GM11168 (cell line): Measurements from ENCODE around the gene USH2A.

Experiments used
- in situ Hi-C: fragments of 300-500 bp; cut with MboI; formaldehyde crosslinking; loops from one replicate; pipeline ENCODE4 v1.12.0; 2022; ENCODE audit warnings: low sequenced_read_pairs; ENCODE audit not compliant: unreplicated experiment

USH2A gene

DNA sequence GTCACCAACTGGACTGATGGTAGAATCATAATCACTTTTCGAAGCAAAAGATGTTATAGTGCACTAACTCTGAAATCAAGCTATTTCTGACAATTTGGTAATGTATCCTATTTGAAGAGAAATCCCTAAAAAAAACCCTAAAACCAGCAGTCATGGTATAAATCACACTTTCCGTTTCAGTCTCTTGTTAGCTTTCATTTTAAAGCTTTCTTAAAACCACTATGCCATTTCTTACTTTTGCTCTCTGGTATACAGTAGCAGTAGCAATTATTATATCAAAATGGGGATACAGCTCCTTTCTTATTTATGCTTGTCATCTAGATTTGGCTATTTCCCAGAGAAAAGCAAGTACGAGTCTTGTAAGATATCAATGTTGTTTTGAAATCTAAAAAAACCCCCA lies 532.8 kb downstream of the USH2A start:
- in situ Hi-C loops: no loop called here

GRCh38 chr1:215889871-215890270 lies 533.4 kb downstream of the USH2A start:
- in situ Hi-C loops: no loop called here

DNA sequence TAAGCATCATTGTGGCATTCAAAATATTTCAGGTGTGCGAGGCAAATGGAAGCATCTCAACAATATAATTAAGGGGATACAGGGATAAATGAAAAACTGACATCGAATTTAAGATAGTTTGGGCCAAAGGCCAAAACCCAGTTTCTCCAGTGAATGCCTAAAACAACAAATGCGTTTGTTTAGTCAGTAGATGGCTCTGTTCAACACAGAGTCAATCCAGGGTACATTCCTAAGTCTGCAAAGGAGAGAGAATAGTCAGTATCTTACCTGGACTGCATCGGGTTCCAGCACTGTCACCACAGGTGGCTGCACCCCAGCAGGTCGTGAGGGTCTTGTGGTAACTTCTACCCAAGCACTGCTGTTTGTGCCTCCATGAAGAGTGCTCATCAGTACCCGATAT lies 535.1 kb downstream of the USH2A start:
- in situ Hi-C loops: no loop called here

- in situ Hi-C loops: no loop called here
These were observed 535.6 kb downstream of the USH2A start for GRCh38 chr1:215887627-215888026.

DNA sequence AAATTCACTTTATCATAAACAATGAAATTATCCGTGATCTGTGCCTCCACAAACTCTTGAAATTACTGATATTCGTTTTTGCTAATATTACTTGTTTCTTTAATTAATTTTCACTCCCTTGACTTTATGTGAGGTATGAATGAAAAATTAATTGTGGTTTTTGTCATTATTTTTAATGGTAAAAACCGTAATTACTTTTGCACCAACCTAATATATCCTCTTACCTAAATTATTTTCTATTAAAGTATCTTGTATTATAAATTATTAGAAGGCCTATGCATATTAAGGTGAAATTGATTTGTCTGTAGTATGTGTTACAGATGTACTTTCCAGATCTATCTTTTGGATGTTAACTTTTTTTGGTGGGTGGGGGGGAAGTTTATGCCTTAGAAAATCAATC lies 540.2 kb downstream of the USH2A start:
- in situ Hi-C loops: no loop called here

DNA sequence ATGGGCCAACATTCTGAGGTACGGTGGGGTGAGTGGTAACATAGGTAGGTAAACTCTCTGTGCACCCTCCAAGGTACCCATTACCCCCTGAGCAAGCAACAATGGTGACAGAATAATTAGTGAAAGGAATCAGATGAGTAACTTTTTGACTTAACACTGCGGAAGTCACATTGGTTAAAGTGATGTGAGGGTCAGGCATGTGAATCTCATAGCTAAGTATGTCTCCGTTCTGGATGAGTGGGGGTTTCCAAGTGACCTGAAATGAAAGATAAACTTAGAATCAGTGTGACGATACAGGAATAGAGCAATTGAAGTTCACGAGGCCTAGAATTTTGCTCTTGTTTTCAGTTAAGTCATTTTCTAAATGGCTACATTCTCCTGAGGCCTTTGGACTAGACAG lies 544.4 kb downstream of the USH2A start:
- in situ Hi-C loops: no loop called here

GRCh38 chr1:215878128-215878527 lies 545.1 kb downstream of the USH2A start:
- in situ Hi-C loops: no loop called here

DNA sequence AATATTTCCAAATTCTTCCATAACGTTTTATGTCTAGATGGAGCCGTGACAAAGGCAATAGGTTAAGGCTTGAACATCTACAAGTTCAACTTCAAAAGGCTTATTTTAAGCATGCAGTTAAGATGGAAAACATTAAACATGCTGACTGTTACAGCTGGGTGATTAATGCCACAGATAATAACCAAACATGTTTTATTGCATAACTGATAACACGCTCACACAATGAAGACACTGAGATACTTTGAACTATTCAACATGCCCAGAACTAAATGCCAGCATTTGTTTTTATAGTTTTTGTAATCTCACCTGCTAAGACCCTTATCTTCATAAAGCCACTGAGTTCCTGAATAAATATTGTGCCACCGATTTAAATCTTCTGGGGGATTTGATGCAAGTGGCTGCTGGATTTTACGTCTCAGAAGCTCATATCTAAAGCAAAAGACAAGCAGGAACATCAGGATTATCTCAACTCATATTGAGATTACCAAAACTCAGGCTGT lies 545.7 kb downstream of the USH2A start:
- in situ Hi-C loops: no loop called here

DNA sequence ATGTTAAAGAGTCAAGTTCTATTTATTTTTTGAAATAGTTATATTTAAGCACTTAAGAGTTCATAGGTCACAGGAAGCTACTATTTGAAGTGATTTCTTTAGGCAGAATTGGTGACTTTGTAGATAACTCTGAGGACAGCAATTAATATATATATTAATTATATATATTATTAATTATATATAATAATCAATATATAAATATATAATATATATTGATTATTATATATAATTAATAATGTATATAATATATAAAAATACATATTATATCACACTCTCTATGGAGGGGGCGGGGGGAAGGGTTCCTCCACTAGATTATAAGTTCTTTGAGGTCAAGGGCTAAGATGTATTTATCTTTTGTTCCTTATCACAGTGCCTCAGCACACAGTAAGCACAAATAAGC lies 547.5 kb downstream of the USH2A start:
- in situ Hi-C loops: no loop called here

GRCh38 chr1:215875236-215875635 lies 548.0 kb downstream of the USH2A start:
- in situ Hi-C loops: no loop called here

DNA sequence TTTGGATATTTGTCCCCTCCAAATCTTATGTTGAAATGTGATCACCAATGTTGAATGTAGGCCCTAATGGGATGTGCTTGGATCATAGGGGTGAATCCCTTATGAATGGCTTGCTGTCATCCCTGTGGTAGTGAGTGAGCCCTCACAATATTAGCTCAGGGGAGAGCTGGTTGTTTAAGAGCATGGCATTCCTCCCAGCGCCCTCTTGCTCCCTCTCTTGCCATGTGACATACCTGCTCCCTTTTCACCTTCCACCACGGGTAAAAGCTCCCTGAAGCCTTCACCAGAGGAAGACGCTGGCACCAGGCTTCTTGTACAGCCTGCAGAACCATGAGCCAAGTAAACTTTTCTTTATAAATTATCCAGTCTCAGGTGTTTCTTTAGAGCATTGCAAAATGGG lies 550.6 kb downstream of the USH2A start:
- in situ Hi-C loops: no loop called here

DNA sequence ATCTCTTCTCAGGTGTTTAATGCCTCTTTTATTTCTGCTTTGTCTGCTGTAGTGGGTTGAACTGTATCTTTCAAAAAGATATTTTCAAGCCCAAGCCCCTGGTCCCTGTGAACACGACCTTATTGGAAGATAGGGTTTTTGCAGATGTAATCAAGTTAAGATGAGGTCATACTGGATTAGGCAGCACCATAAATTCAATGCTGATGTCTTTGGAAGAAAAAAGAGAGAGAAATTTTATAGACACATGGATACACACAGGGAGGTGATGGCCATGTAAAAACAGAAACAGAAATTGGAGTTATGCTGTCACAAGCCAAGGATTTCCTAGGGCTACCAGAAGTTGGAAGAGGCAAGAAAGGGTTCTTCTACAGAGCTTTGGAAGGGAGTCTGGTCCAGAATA lies 554.7 kb downstream of the USH2A start:
- in situ Hi-C loops: no loop called here

GRCh38 chr1:215865060-215865459 lies 558.2 kb downstream of the USH2A start:
- in situ Hi-C loops: no loop called here

DNA sequence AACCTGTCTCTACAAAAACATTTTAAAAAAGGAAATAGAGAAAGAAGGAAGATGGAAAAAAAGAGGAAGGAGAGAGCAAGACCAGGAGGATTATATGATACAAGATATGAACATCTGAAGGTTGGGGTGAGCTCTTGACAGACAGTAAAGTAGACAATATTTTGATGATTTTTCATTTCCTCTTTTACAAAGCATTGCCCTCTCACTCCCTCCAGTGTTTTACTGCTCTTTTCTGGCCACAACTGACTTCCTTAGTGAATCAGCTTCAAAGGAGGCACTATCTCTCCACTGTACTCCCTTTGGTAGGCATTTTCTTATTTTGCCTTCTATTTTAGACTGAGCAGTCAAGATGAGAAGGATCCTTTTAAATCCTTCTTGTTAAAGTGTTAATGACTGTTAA lies 559.5 kb downstream of the USH2A start:
- in situ Hi-C loops: no loop called here

- in situ Hi-C loops: no loop called here
These were observed 562.4 kb downstream of the USH2A start for GRCh38 chr1:215860833-215861232.

GRCh38 chr1:215857317-215857716 lies 565.9 kb downstream of the USH2A start:
- in situ Hi-C loops: no loop called here

- in situ Hi-C loops: no loop called here
These were observed 577.9 kb downstream of the USH2A start for GRCh38 chr1:215845234-215845891.

- in situ Hi-C loops: no loop called here
These were observed 578.5 kb downstream of the USH2A start for GRCh38 chr1:215844777-215845176.

- in situ Hi-C loops: no loop called here
These were observed 579.0 kb downstream of the USH2A start for GRCh38 chr1:215844266-215844665.

GRCh38 chr1:215842905-215843304 lies 580.3 kb downstream of the USH2A start:
- in situ Hi-C loops: no loop called here

- in situ Hi-C loops: no loop called here
These were observed 587.3 kb downstream of the USH2A start for GRCh38 chr1:215835951-215836350.

GRCh38 chr1:215833941-215834729 lies 589.1 kb downstream of the USH2A start:
- in situ Hi-C loops: no loop called here
